HepG2 (cell line): ENCODE results near the gene PIEZO1. TPM values are rescaled to one million over a fixed set of nuclear protein-coding genes. Genes with fewer than 3 reads are reported as not detected.

Experiments
- CCAR2 ChIP-seq: fragments of 200-400 bp; formaldehyde crosslinking; optimal IDR thresholded peaks from 2 replicates; pipeline ENCODE3; 2018; ENCODE audit warnings: low read depth, mild to moderate bottlenecking, low read length, moderate library complexity
- DPF2 ChIP-seq: sonication (generic); formaldehyde crosslinking; IDR thresholded peaks from 2 replicates; pipeline ENCODE4 v1.4.0; 2020; ENCODE audit warnings: mild to moderate bottlenecking, low read depth, missing genetic modification reagents, borderline replicate concordance
- GABPB1 ChIP-seq: IDR thresholded peaks from 2 replicates; pipeline ENCODE4 v1.6.1; 2016; ENCODE audit warnings: mild to moderate bottlenecking, missing genetic modification reagents, moderate library complexity, missing compliant biosample characterization
- GATA4 ChIP-seq: sonication (generic); IDR thresholded peaks from 2 replicates; pipeline ENCODE4 v1.6.1; 2016; ENCODE audit warnings: antibody characterized with exemption, low read depth, borderline replicate concordance
- HINFP ChIP-seq: sonication (generic); formaldehyde crosslinking; IDR thresholded peaks from 2 replicates; pipeline ENCODE4 v1.4.0; 2020; ENCODE audit warnings: low read depth, mild to moderate bottlenecking, missing genetic modification reagents
- HNRNPH1 ChIP-seq: fragments of 200-400 bp; formaldehyde crosslinking; optimal IDR thresholded peaks from 2 replicates; pipeline ENCODE3; 2017; ENCODE audit warnings: mild to moderate bottlenecking, low read depth, low read length
- HNRNPL ChIP-seq: fragments of 200-400 bp; formaldehyde crosslinking; IDR thresholded peaks from 2 replicates; pipeline ENCODE4 v1.6.1; 2017; ENCODE audit warnings: mild to moderate bottlenecking, low read depth, low read length
- NKX3-1 ChIP-seq: sonication (generic); formaldehyde crosslinking; IDR thresholded peaks from 2 replicates; pipeline ENCODE4 v1.5.0; 2020; ENCODE audit warnings: missing genetic modification reagents
- NR2F1 ChIP-seq, 2 experiments: fragments of 450-650 bp in 1 of 2; formaldehyde crosslinking in 1 of 2; IDR thresholded peaks; 2 replicates each; pipeline versions ENCODE4 v1.5.0 to v1.6.1; 2016 to 2020; ENCODE audit warnings: mild to moderate bottlenecking in 1 of 2, missing compliant biosample characterization in 1 of 2, missing genetic modification reagents in 1 of 2, moderate library complexity in 1 of 2
- PITX1 ChIP-seq: sonication (generic); formaldehyde crosslinking; IDR thresholded peaks from 2 replicates; pipeline ENCODE4 v1.5.1; 2020; ENCODE audit warnings: mild to moderate bottlenecking, missing genetic modification reagents
- POGZ ChIP-seq: sonication (generic); formaldehyde crosslinking; IDR thresholded peaks from 2 replicates; pipeline ENCODE4 v1.4.0; 2020; ENCODE audit warnings: mild to moderate bottlenecking, missing genetic modification reagents
- SIN3A ChIP-seq: IDR thresholded peaks from 2 replicates; pipeline ENCODE4 v1.6.1; 2011; ENCODE audit warnings: low read depth, mild to moderate bottlenecking, control low read depth, low read length, borderline replicate concordance
- SIN3B ChIP-seq: fragments of 150-350 bp; IDR thresholded peaks from 2 replicates; pipeline ENCODE4 v1.6.1; 2014; ENCODE audit warnings: low read length
- SKI ChIP-seq: fragments of 450-650 bp; IDR thresholded peaks from one replicate; pipeline ENCODE4 v1.6.1; 2018; ENCODE audit warnings: mild to moderate bottlenecking; ENCODE audit not compliant: partially characterized antibody
- ZBTB26 ChIP-seq: IDR thresholded peaks from 2 replicates; pipeline ENCODE4 v1.6.1; 2016; ENCODE audit warnings: missing compliant biosample characterization, missing genetic modification reagents, borderline replicate concordance
- ZMAT3 ChIP-seq: sonication (generic); formaldehyde crosslinking; conservative IDR thresholded peaks from 2 replicates; pipeline ENCODE4 v1.7.0; 2021; ENCODE audit warnings: missing genetic modification reagents
- ZNF207 ChIP-seq: fragments of 450-650 bp; IDR thresholded peaks from 2 replicates; pipeline ENCODE4 v1.6.1; 2016; ENCODE audit warnings: antibody characterized with exemption, borderline replicate concordance
- ZNF235 ChIP-seq: sonication (generic); formaldehyde crosslinking; IDR thresholded peaks from 2 replicates; pipeline ENCODE4 v1.8.1; 2023; ENCODE audit warnings: mild to moderate bottlenecking, missing genetic modification reagents, borderline replicate concordance
- ZNF556 ChIP-seq: sonication (generic); formaldehyde crosslinking; IDR thresholded peaks from 2 replicates; pipeline ENCODE4 v1.4.0; 2020; ENCODE audit warnings: mild to moderate bottlenecking, missing genetic modification reagents, borderline replicate concordance
- ZNF749 ChIP-seq: sonication (generic); formaldehyde crosslinking; IDR thresholded peaks from 2 replicates; pipeline ENCODE4 v1.8.0; 2022; ENCODE audit warnings: mild to moderate bottlenecking, missing genetic modification reagents, moderate library complexity, borderline replicate concordance
- ZNF775 ChIP-seq: sonication (generic); formaldehyde crosslinking; IDR thresholded peaks from 2 replicates; pipeline ENCODE4 v1.4.0; 2020; ENCODE audit warnings: missing genetic modification reagents, mild to moderate bottlenecking, moderate library complexity, borderline replicate concordance
- ZNF782 ChIP-seq: sonication (generic); formaldehyde crosslinking; IDR thresholded peaks from 2 replicates; pipeline ENCODE4 v1.4.0; 2020; ENCODE audit warnings: missing genetic modification reagents, mild to moderate bottlenecking, borderline replicate concordance
- polyA plus RNA-seq, 8 experiments: library from polyadenylated mRNA; depleted of rRNA in 3 of 8; stranded (reverse) in 7 of 8; unstranded in 1 of 8; fragments of >200 nt; fragmentation: Illumina TruSeq in 4 of 8; extraction: Trizol in 4 of 8; gene quantifications; 2 replicates each; pipeline versions ENCODE4 v1.2.1 to v1.2.3, GENCODE V29; 2011 to 2016; ENCODE audit warnings: low read depth in 4 of 8, missing spikeins in 1 of 8, mixed read lengths in 1 of 8; ENCODE audit not compliant: insufficient read depth in 1 of 8
- total RNA-seq, 5 experiments: library from RNA; depleted of rRNA; stranded (reverse); fragments of >200 nt; fragmentation: Illumina TruSeq; extraction: Trizol; gene quantifications; 2 replicates each; pipeline ENCODE4 v1.2.3, GENCODE V29; 2016; ENCODE audit warnings: low read depth in 1 of 5
- TF ChIP-seq, protein P1 (sequence below): sonication (generic); formaldehyde crosslinking; IDR thresholded peaks from 2 replicates; pipeline ENCODE4 v1.5.1; 2020; ENCODE audit warnings: missing genetic modification reagents, mild to moderate bottlenecking, borderline replicate concordance

Gene PIEZO1
- total and polyA plus RNA-seq, 2 of the 13 experiments (the other 11 are each of a cell fraction or from before 2014, with no cell fraction given): 67.9 to 85.0 TPM

DNA sequence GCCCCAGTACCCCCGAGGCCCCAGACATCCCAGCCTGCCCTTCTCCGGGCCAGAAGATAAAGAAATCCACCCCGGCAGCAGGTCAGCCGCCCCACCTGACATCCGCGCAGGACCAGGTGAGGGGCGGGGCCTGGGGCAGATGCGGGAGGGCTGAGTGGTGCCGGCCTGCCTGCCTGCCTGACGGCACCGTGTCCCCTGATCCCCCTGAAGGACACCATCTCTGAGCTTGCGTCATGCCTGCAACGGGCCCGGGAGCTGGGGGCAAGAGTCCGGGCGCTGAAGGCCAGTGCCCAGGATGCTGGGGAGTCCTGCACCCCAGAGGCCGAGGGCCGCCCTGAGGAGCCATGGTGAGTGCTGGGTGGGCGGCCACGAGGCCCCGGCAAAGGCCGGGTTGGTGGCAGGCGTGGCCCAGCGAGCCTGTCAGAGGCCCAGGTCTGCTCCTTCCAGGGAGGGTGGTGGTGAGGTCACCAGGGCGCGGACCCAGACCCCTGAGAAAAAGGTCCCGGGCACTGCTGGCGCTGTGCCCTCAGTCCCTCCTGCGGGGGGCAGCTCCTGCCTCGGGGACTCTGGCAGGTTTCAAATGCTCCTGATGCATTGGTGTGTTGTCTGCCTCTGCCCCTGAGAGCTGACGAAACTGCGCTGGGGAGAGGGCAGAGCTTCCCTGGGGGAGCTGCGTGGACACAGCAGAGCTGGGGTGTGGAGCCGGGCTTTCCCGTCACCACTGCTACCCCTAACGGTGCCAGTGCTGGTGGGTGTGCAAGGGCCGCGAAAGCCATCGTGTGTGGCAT lies 19.7 kb upstream of the PIEZO1 start (continued):
- TF ChIP-seq, protein P1, sequence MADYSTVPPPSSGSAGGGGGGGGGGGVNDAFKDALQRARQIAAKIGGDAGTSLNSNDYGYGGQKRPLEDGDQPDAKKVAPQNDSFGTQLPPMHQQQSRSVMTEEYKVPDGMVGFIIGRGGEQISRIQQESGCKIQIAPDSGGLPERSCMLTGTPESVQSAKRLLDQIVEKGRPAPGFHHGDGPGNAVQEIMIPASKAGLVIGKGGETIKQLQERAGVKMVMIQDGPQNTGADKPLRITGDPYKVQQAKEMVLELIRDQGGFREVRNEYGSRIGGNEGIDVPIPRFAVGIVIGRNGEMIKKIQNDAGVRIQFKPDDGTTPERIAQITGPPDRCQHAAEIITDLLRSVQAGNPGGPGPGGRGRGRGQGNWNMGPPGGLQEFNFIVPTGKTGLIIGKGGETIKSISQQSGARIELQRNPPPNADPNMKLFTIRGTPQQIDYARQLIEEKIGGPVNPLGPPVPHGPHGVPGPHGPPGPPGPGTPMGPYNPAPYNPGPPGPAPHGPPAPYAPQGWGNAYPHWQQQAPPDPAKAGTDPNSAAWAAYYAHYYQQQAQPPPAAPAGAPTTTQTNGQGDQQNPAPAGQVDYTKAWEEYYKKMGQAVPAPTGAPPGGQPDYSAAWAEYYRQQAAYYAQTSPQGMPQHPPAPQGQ (CRISPR knock-in tag): no peak
- TF ChIP-seq SKI: no peak
- no peak for TF ChIP-seq ZNF749 (CRISPR knock-in tag)
- peak; percentile 27; the same call in 1 of the 2 replicates for TF ChIP-seq ZNF235
- no peak for TF ChIP-seq DPF2 (CRISPR knock-in tag)
- peak; percentile 57; the same call in 1 of the 2 replicates for TF ChIP-seq HNRNPL
- TF ChIP-seq ZMAT3 (CRISPR knock-in tag): no peak
- no peak for TF ChIP-seq CCAR2
- TF ChIP-seq GATA4: no peak
- peak; percentile 70; the same call in 1 of the 2 replicates for TF ChIP-seq PITX1 (CRISPR knock-in tag)
- no peak; the same call in 1 of the 2 replicates for TF ChIP-seq SIN3A
- no peak for TF ChIP-seq NR2F1 (CRISPR knock-in tag; IDR thresholded peaks at IDR 0.05)
- no peak for TF ChIP-seq NKX3-1
- no peak for TF ChIP-seq ZNF775
- peak; percentile 71; the same call in 1 of the 2 replicates for TF ChIP-seq GABPB1 (CRISPR knock-in tag)
- TF ChIP-seq ZBTB26 (CRISPR knock-in tag): 0 out of 2 replicates have a peak, but pooled peaks have one; percentile 10
- TF ChIP-seq ZNF782: 0 out of 2 replicates have a peak, but pooled peaks have one; percentile 62
- no peak for TF ChIP-seq HNRNPH1
- TF ChIP-seq POGZ (CRISPR knock-in tag): no peak
- no peak for TF ChIP-seq ZNF556 (CRISPR knock-in tag)
- 0 out of 2 replicates have a peak, but pooled peaks have one; percentile 42 for TF ChIP-seq HINFP (CRISPR knock-in tag)
- TF ChIP-seq ZNF207: no peak
- no peak for TF ChIP-seq SIN3B
